Astrocyte (in vitro differentiated cells and primary cell): Measurements from ENCODE around the gene CLEC1A. TPM values are rescaled to one million over a fixed set of nuclear protein-coding genes. Genes with fewer than 3 reads are reported as not detected.

ENCODE experiments used
- DNase-seq: peaks from one replicate; pipeline ENCODE4 v3.0.0-alpha.2; 2010; ENCODE audit warnings: low read depth
- FAIRE-seq: peaks from 2 replicates; lab custom pipeline; 2011; peaks lifted over from hg19 to GRCh38; lab: Jason Lieb, UNC
- H2AFZ ChIP-seq: 2 replicates; pipeline ENCODE4 v1.6.0; 2012; ENCODE audit warnings: low read depth, low read length, inconsistent platforms
- H3K27ac ChIP-seq: 2 replicates; pipeline ENCODE4 v1.5.1; 2011; ENCODE audit warnings: low read depth, low read length, inconsistent platforms
- H3K27me3 ChIP-seq: 2 replicates; pipeline ENCODE4 v1.6.0; 2011; ENCODE audit warnings: low read length, inconsistent platforms; ENCODE audit not compliant: insufficient read depth
- H3K36me3 ChIP-seq: 2 replicates; pipeline ENCODE4 v1.5.1; 2011; ENCODE audit warnings: low read length, inconsistent platforms; ENCODE audit not compliant: insufficient read depth
- H3K4me1 ChIP-seq: 2 replicates; pipeline ENCODE4 v1.5.1; 2011; ENCODE audit warnings: low read length, inconsistent platforms; ENCODE audit not compliant: insufficient read depth
- H3K4me2 ChIP-seq: 2 replicates; pipeline ENCODE4 v1.6.0; 2012; ENCODE audit warnings: low read length, inconsistent platforms
- H3K4me3 ChIP-seq: 2 replicates; pipeline ENCODE4 v1.5.1; 2011; ENCODE audit warnings: low read depth, mild to moderate bottlenecking, low read length, inconsistent platforms; ENCODE audit not compliant: insufficient read depth
- H3K79me2 ChIP-seq: 2 replicates; pipeline ENCODE4 v1.6.0; 2012; ENCODE audit warnings: mild to moderate bottlenecking, low read length, inconsistent platforms; ENCODE audit not compliant: insufficient read depth
- H3K9ac ChIP-seq: 2 replicates; pipeline ENCODE4 v1.6.0; 2012; ENCODE audit warnings: mild to moderate bottlenecking, low read length, inconsistent platforms
- H3K9me3 ChIP-seq: 2 replicates; pipeline ENCODE4 v1.5.1; 2012; ENCODE audit warnings: low read depth, mild to moderate bottlenecking, low read length, inconsistent platforms; ENCODE audit not compliant: insufficient read depth
- H4K20me1 ChIP-seq: 2 replicates; pipeline ENCODE4 v1.6.0; 2012; ENCODE audit warnings: low read length, inconsistent platforms; ENCODE audit not compliant: insufficient read depth
- H3K27ac Mint-ChIP-seq: one replicate; pipeline ENCODE4 v1.8.0; 2021; ENCODE audit warnings: mild to moderate bottlenecking, mixed read lengths; ENCODE audit not compliant: unreplicated experiment
- H3K27me3 Mint-ChIP-seq: one replicate; pipeline ENCODE4 v1.8.0; 2021; ENCODE audit warnings: low read depth, mixed read lengths; ENCODE audit not compliant: unreplicated experiment
- H3K36me3 Mint-ChIP-seq: one replicate; pipeline ENCODE4 v1.8.0; 2021; ENCODE audit warnings: low read depth, mixed read lengths; ENCODE audit not compliant: unreplicated experiment
- H3K4me1 Mint-ChIP-seq: one replicate; pipeline ENCODE4 v1.8.0; 2021; ENCODE audit warnings: low read depth, mixed read lengths; ENCODE audit not compliant: unreplicated experiment
- H3K4me3 Mint-ChIP-seq: one replicate; pipeline ENCODE4 v1.8.0; 2021; ENCODE audit warnings: mild to moderate bottlenecking, moderate library complexity, mixed read lengths; ENCODE audit not compliant: unreplicated experiment
- H3K9me3 Mint-ChIP-seq: one replicate; pipeline ENCODE4 v1.8.0; 2021; ENCODE audit warnings: mild to moderate bottlenecking, mixed read lengths; ENCODE audit not compliant: unreplicated experiment
- EZH2 ChIP-seq: IDR thresholded peaks from 2 replicates; pipeline ENCODE4 v1.6.1; 2012; ENCODE audit warnings: mild to moderate bottlenecking, low read length, inconsistent platforms; ENCODE audit not compliant: insufficient read depth
- total RNA-seq: library from RNA; stranded (reverse); gene quantifications from 2 replicates; pipeline ENCODE4 v1.2.1, GENCODE V29; 2021
- TF ChIP-seq, protein P1 (sequence below): IDR thresholded peaks from 2 replicates; pipeline ENCODE4 v1.5.1; 2011; ENCODE audit warnings: low read depth, mild to moderate bottlenecking, inconsistent platforms, low read length, moderate library complexity; ENCODE audit not compliant: insufficient read depth

CLEC1A gene
- total RNA-seq, 1 donor from 2014 or later, result not detected

DNA sequence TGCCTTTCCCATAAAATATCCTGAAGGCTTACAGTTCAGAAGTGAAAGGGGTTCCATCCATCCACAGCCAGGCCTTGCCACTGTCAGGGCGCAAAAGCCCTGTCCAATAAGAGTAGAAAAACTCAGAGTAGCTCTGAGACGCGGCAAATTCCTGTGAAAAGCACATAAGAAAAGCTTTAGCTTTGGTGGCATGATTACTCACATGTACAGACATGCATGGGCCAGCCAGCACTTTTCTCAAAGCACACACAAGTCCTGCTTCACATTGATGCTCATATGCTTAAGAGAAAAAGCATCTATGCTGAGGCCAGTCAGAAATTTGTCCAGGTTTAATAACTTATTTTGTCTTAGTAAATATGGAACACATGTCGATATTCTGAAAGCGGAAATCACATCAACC, 25.5 kb downstream of the CLEC1A start:
- Mint-ChIP-seq H3K4me1 (no peaks in the 10 kb centered on the region), H3K9me3 (no peaks in the 10 kb centered on the region), H3K4me3 (no peak overlapping the region), H3K36me3 (no peaks in the 10 kb centered on the region), H3K27ac (no peak overlapping the region), H3K27me3 (no peaks in the 10 kb centered on the region)
- DNase-seq (no peak), FAIRE-seq (no peak)
- Histone ChIP-seq H3K4me1 (no peaks in the 10 kb centered on the region), H3K9ac (no peak overlapping the region), H3K27ac (no peak overlapping the region), H3K79me2 (no peaks in the 10 kb centered on the region), H3K36me3 (no peaks in the 10 kb centered on the region), H2AFZ (no peak overlapping the region), H3K4me3 (no peak overlapping the region), H4K20me1 (no peaks in the 10 kb centered on the region), H3K27me3 (no peaks in the 10 kb centered on the region), H3K9me3 (no peaks in the 10 kb centered on the region), H3K4me2 (no peak overlapping the region)
- TF ChIP-seq, protein P1, sequence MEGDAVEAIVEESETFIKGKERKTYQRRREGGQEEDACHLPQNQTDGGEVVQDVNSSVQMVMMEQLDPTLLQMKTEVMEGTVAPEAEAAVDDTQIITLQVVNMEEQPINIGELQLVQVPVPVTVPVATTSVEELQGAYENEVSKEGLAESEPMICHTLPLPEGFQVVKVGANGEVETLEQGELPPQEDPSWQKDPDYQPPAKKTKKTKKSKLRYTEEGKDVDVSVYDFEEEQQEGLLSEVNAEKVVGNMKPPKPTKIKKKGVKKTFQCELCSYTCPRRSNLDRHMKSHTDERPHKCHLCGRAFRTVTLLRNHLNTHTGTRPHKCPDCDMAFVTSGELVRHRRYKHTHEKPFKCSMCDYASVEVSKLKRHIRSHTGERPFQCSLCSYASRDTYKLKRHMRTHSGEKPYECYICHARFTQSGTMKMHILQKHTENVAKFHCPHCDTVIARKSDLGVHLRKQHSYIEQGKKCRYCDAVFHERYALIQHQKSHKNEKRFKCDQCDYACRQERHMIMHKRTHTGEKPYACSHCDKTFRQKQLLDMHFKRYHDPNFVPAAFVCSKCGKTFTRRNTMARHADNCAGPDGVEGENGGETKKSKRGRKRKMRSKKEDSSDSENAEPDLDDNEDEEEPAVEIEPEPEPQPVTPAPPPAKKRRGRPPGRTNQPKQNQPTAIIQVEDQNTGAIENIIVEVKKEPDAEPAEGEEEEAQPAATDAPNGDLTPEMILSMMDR, result no peak
- TF ChIP-seq EZH2, result no peak

DNA sequence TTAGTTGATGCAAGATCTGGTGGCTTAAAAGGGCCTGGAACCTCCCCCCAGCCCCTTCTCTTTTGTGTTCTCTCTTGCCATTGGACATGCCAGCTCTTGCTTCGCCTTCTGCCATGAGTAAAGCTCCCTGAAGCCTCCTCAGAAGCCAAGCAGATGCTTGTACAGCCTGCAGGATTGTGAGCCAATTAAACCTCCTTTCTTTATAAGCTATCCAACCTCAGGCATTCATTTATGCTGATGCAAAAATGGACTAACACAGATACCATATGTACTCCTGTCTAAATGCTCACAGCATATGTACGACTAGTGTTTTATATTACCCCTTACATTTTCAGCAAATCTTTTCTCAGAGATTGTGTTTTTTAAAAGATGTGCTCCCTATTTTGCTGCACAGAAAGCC, 26.7 kb downstream of the CLEC1A start:
- Histone ChIP-seq H3K27ac (no peak overlapping the region), H3K9ac (no peak overlapping the region), H3K36me3 (no peaks in the 10 kb centered on the region), H3K4me2 (no peak overlapping the region), H3K27me3 (no peaks in the 10 kb centered on the region), H4K20me1 (no peaks in the 10 kb centered on the region), H3K4me1 (no peaks in the 10 kb centered on the region), H3K9me3 (no peaks in the 10 kb centered on the region), H2AFZ (no peak overlapping the region), H3K79me2 (no peaks in the 10 kb centered on the region), H3K4me3 (no peak overlapping the region)
- H3K4me1 Mint-ChIP-seq, result no peaks in the 10 kb centered on the region
- no peak overlapping the region for H3K27ac Mint-ChIP-seq
- no peak for FAIRE-seq
- no peak overlapping the region for H3K4me3 Mint-ChIP-seq
- no peaks in the 10 kb centered on the region for H3K9me3 Mint-ChIP-seq
- no peaks in the 10 kb centered on the region for H3K27me3 Mint-ChIP-seq
- TF ChIP-seq EZH2, result no peak
- TF ChIP-seq, protein P1, result no peak
- H3K36me3 Mint-ChIP-seq, result no peaks in the 10 kb centered on the region
- DNase-seq, result no peak

DNA sequence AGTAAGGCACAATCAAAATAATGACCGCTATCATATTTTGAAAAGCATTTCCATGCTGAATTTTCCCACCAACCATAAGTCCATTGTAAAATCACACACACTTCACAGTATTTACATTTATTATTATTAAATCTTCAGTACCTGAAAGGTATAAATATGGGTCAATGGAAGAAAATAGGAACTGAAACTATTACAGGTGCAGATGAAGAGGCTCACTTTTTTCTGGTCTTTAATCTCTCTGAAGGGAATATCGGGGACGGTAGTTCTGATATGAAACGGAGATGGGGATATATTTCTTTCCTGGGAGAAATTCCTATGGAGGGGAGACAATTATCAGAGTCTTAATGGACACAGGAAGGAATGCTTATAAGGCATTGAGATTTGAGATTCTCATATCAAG, 28.4 kb downstream of the CLEC1A start:
- FAIRE-seq (no peak), DNase-seq (no peak)
- no peaks in the 10 kb centered on the region for H3K36me3 Mint-ChIP-seq
- no peak overlapping the region for H3K27ac ChIP-seq
- H3K36me3 ChIP-seq, result no peaks in the 10 kb centered on the region
- no peak overlapping the region for H3K4me3 ChIP-seq
- H3K27ac Mint-ChIP-seq, result no peak overlapping the region
- TF ChIP-seq EZH2, result no peak
- TF ChIP-seq, protein P1, result no peak
- no peaks in the 10 kb centered on the region for H3K4me1 Mint-ChIP-seq
- no peaks in the 10 kb centered on the region for H3K27me3 Mint-ChIP-seq
- no peaks in the 10 kb centered on the region for H3K9me3 Mint-ChIP-seq
- no peaks in the 10 kb centered on the region for H4K20me1 ChIP-seq
- no peak overlapping the region for H2AFZ ChIP-seq
- no peak overlapping the region for H3K9ac ChIP-seq
- no peaks in the 10 kb centered on the region for H3K4me1 ChIP-seq
- H3K79me2 ChIP-seq, result no peaks in the 10 kb centered on the region
- no peaks in the 10 kb centered on the region for H3K9me3 ChIP-seq
- no peaks in the 10 kb centered on the region for H3K27me3 ChIP-seq
- H3K4me2 ChIP-seq, result no peak overlapping the region
- no peak overlapping the region for H3K4me3 Mint-ChIP-seq
